ENCODE measurements around the gene SLC9C1.

Gene SLC9C1

DNA sequence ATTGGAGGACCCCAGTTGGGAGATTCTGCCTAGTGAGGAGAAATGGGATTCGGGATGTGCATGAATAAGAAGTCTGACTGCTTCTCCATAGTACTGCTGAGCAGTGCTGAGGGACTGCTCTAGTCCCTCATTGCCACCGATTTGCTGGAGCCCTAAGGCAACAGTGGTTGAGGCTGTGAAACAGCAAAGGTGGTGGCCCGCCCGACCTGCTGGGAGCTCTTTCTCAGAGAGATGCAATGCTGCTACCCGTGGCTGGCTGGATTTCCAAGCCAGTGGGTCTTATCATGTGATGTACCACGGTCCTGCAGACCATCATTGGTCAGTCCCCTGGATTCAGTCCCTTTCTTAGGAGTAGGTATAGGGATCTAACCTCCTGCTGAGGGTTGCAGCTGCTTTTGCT lies 118.4 kb downstream of the SLC9C1 start:
- no peak for DNase-seq

DNA sequence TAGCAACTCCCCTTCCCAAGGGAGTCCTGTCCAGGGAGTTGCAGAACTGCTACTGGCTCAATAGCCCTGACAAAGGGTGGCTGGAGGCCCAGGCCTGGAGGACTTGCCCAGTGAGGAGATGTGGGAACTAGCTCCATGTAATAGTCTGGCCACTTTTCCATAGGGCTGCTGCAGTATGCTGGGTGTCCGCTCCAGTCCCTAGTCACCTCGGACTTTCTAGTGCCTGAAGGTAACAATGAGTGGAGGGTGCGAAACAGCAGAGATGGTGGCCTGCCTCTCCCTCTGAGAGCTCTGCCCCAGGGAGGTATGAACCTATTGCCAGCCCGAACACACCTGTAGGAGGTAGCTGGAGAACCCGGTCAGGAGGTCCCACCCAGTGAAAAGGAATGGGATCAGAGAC lies 119.0 kb downstream of the SLC9C1 start:
- DNase-seq, result no peak

DNA sequence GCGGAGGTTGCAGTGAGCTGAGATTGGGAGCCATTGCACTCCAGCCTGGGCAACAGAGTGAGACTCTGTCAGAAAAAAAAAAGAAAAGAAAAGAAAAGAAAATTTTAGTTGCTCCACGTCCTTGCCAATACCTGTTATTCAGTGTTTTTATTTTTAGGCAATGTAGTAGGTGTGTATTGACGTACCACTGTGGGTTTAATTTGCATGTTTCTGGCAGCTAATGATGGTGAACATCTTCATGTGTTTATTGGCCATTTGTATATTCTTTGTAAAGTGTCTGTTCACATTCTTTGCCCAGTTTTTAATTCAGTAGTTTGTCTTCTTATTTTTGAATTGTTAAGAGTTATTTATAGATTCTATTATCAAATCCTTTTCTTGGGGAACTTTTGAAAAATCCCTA lies 122.9 kb downstream of the SLC9C1 start:
- DNase-seq, result no peak

DNA sequence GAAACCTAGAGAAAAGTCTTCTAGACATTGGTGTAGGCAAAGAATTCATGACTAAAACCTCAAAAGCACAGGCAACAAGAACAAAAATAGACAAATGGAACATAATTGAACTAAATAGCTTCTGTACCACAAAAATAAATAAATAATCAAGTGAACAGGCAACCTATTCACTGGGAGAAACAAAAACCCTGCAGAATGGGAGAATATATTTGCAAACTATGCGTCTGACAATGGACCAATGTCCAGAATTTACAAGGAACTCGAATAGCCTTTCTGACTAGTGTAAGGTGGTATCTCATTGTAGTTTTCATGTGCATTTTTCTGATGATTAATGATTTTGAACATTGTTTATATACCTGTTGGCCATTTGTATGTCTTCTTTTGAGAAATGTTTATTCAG lies 124.0 kb downstream of the SLC9C1 start:
- DNase-seq, result no peak

DNA sequence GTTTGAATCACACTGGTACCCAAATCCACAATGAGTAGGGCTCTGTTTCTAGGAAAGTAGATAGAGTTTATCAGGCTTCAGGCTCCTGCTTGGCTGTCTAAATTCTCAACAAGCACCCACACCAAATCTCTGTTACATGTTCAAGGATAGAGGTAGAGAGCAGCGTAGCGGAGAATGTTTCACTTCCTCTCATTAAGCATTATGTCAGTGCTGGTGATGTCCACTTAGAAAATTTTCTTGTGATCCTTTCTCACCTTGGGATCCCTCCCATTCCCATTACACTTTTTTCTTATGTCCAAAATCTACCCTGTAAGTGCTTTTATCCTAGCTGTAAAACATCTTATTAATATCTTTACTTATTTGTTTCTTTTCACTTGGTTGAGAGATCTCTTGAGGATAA lies 126.3 kb downstream of the SLC9C1 start:
- DNase-seq, result no peak

DNA sequence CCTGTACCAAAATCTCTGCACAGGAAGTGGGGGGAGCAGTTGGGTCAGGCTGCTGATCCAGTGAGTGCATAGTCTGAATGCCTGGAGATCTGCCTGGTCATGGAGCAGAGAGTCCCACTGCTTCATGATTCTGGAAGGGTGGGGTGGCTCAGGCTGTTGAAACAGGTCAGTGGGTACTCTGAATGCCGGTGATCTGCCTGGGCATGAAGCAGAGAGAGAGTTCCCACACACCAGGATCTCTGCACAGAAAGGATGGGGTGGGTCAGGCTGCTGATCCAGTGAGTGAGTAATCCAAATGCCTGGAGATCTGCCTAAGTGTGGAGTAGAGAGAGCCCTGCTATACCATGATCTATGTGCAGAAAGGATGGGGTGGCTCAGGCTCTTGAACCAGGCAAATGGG lies 144.9 kb downstream of the SLC9C1 start:
- DNase-seq, result no peak

DNA sequence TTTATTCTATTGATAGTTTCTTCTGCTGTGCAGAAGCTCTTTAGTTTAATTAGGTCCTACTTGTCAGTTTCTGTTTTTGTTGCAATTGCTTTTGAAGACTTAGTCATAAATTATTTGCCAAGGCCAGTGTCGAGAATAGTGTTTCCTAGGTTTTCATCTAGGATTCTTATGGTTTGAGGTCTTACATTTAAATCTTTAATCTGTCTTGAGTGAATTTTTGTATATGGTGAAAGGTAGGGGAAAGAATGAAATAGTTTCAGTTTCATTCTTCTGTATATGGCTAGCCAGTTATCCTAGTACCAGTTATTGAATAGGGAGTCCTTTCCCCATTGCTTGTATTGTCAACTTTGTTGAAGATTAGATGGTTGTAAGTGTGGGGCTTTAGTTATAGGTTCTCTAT lies 150.3 kb downstream of the SLC9C1 start:
- no peak for DNase-seq

DNA sequence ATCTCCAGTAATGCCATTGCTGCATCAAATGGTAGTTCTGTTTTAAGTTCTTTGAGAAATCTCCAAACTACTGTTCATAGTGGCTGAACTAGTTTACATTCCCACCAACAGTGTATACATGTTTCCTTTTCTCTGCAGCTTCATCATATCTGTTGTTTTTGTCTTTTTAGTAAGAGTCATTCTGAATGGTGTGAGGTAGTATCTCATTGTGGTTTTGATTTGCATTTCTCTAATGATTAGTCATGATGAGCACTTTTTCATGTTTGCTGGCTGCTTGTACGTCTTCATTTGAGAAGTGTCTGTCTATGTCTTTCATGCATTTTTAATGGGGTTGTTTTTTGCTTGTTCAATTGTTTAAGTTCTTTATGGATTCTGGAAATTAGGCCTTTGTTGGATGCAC lies 150.8 kb downstream of the SLC9C1 start:
- DNase-seq, result no peak

DNA sequence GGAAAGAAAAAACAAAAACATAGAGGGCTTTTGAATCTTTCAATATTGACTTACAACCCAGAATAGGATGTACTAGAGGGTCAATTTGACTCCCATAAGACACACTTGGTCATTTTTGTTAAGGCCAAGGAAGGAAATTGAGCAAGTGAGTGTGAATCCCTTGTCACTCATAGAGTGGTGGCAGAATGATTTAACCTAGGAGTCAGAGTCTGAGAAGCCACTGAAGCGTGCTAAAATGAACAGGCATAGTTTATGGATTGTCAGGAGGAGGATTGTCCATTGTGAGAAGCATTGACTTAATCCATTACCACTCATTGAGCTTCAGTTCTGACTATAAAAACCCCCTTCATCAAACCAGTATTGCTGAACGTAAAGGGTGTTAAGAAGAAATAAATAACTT lies 152.7 kb downstream of the SLC9C1 start:
- DNase-seq, result no peak

DNA sequence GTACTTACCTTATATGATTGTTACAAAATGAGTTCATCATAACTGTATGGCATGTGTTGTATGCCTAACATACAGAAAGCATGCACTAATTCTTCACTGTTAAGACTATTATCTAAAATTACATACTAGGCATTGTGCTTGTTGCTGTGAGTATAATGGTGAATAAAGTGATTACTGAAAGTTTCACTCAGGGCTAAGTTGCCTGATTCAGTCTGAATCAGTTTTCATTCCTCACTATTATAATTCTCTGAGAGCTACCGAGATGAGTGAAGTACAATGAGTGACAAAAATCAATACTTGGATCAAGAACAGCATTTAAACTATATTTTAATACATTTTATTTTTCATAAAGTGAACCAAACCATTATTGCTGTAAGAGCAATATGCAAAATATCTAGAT lies 153.4 kb downstream of the SLC9C1 start:
- no peak for DNase-seq

DNA sequence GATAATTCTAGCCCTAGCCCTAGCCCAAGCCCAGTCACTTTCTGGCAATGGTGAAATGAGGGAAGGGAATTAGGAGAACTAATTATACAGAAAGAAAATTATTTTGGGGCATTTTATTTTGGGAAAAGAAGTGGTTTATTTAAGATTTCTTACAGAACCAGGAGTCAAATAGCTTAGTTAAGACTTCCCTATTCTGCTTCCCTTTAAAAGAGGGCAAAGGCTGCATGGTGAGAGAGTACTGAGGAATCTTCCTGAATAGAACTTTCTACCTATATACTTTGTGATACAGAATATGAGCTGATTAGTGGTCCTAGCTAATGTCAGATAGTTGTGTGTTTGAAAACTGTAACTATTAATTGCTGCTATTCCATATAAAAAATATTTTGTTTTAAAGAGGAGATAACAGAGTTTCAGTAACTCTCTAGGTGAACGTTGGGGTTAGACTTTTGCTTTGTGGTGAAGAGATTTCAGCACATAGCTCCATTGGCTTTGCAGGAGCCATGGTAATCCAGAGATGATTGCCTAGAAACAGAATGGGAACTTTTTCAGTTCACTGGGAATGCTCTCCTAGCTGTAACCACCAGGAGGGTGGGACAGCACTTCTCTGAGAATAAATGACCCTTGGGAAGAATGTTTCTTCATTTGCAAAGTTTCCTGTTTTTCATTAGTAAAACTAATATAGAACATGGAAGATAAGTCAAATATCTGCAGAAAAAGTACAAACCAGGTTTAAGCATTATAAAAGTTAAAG lies 155.6 kb downstream of the SLC9C1 start:
- no peak for DNase-seq

DNA sequence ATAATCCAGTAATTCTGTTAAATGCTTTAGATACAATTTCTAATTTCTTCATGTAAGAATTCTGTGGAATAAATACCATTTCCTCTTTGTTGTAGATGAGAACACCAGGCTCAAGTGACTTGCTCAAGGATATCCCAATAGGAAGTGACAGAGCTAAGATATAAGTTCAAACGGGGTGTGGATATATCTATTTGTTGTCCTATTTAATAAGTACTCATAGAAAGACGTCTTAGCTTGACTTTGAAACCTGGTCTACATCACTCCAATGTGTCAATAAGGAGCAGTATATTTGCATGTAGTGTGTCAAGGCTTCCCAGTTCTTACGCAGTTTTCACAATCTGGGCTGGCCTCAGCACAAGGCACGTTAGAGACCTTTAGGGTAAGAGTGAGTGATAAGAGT lies 156.2 kb downstream of the SLC9C1 start:
- no peak for DNase-seq

DNA sequence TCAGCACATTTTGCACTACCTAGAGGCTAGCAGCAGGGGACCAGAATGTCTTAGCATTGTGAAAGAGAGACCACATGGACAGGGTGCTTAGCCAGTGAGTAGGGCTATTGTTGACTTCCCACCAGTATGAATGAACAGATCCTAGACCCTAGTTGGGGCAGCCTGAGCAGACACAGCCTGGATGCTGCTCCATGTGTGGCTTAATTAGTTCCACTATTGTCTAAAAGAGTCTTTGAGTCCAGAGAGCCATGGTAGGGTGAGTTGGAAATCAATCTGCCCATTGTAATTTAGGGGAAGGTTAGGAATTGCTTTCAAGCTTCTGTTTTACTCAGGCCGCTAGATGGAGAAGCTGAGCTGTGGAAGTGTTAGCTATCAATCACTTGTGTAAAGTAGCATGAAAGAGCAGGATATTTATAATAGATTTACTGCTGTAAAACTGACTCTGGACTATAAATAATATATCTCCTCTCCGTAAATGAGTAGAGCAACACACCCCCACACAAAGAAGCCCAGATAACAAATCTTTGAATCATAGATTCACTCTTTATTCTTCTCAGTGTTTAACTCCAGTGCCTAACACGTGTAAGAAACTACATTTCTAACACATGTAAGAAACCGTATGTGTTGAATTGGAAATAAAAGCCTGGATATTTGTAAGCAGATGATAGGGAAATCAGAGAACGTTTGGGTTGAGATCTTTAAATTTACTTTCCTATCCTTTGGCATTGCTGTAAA lies 156.9 kb downstream of the SLC9C1 start:
- no peak for DNase-seq

DNA sequence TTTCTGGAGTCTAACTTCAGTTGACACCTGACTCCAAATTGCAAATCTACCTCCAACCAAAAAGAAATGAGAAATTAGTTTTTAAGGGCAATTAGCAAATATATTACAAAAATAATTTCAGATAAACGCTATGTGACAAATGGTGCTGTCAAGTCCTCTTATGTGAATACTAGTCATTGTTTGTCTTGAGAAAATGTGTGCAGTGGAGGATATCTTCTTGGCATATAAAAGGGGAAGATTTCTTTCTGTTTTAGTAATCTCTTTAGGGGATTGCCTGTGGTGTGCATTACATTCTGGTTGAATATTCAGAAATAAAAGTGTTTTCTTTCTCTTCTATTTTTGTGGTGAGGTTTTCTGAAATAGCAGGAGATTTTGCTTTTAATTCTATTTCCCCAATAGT lies 158.0 kb downstream of the SLC9C1 start:
- DNase-seq, result no peak

DNA sequence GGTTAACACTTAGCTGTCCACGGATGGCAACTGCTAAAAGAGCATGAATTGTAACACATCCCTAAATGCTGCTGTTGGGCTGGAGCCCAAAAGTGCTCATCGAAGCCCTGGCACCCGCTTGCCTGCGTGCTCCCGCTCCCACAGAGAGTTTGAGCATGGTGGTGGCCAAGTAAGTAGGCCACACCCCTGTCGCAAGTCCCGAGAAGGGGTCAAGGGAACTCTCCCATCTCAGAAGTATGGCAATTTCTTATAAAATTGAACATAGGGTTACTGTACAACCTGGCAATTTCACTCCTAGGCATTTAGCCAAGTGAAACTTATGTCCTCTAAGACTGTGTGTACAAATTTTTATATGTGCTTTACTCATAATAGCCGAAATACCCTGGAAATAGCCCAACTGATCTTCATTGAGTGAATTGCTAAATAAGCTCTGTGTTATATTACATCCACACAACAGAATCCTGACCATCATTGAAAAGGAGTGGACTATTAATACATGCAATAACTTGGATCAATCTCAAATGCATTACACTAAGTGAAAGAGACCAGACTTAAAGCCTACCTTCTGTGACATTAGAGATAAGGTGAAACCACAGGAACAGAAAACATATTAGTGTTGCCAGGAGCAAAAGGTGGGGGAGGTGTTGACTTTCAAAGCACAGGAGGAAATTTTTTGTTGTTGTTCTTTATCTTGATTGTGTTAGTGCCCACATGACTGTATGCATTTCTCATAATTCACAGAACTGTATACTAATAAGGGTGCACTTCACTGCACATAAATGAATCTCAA lies 159.5 kb downstream of the SLC9C1 start:
- DNase-seq, result no peak

DNA sequence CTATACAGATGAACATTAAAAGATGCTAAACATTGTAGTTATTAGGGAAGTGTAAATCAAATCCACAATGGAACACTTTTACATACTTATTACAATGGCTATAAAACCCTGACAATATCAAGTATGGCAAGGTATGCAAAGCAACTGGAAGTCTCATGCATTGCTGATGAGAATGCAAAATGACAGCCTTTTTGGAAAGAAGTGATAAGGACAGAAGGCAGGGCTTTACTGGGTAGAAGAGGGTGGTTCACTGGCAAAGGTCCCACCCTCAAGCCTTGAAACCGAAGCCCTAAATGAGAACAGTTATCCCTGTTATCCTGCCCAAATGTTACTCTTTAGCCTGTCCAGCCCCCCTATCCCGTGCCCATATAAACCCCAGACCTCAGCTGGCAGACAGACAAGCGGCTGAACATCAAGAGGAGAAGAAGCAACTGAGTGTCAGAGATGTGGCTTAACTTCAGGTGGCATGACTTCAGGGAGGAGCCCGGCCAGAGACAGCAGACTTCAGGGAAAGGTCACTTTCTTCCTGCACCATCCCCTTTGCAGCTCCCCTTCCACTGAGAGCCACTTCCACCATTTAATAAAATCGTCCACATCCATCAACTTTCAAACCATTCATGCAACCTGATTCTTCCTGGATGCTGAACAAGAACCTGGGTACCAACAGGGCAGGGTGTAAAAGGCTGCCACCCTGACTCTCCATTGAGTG lies 160.2 kb downstream of the SLC9C1 start:
- DNase-seq, result no peak

DNA sequence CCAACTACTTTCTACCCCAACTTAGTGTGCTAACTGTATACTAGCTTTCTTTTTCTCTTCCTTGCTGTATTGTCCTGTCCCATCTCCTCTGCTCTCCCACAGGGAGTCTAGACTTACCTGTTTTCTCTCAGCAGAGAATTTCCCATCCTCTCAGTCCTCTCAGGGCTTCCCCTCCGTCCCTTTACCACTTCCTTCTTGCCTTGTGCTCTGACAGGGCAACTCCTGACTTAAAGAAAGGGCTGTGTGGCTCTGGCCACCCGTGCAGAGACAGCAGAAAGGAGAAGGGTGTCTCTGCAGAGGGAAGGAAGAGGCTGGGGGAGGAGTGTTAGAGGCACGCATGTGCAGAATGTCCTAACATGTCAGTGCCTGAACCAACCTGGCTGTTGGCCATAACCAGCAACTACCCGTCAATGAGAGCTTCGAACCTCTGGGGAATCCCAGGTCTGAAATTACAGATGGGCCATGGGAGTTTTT lies 161.0 kb downstream of the SLC9C1 start, which contains the start of gene GCSAM:
Gene GCSAM, minus strand, starts transcription at position 274 of the 474 bp plus-strand sequence. Its CDS starts 128 bp downstream, at position 146.
- DNase-seq, result no peak

DNA sequence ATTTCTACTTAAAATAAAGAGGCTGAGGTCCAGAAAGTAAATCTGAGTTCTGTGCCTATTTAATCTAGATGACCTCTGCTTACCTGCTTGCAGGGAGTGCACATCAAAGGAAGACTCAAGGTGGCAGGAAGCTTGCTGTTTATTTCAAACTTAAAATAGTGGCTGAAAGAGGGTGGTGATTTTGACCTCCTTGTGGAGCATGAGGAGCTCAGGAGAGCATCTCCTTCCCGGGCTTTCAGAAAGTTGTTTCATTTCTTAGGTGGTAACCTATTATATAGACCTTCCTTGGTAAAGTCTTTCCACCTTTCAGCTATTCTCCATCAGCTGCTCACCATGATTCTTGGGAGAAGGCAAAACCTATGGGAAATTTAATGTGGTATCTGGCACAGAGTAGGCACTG lies 161.5 kb downstream of the SLC9C1 start:
- DNase-seq, result no peak

DNA sequence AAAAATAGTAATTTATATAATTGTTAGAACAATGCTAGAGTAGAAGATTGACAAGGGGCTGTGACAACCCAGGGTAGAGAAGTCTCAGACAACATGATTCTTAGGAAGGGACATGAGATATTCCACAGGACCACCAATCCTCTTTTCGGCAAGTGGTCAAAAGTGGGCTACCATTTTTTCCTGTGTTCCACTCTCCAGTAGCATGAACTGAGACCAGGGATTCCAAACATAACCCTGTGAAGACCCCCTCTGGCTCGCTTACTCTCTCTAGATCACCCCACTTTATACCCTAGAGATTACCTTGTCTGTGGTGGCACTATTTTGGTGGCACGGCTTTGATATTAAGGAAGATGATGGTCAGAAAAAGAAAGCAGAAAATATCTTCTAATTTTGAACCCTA lies 161.9 kb downstream of the SLC9C1 start:
- no peak for DNase-seq

DNA sequence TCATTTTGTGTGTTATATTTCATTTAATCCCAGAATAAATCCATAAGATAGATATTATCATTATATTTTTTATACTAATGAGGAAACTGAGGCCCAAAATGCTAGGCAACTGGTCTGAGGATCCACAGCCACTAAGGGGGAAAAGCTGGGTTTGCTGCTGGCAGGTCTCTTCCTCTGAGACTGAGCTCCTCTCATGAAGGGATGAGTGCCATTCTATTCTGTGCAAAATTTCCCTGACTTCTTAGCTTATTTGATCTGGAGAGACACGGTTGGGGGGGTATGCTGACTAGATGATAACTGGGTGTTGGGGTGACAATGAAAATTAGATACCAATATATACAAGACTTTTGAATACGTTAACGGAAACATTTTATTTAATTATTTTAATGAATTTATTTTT lies 162.9 kb downstream of the SLC9C1 start:
- no peak for DNase-seq

DNA sequence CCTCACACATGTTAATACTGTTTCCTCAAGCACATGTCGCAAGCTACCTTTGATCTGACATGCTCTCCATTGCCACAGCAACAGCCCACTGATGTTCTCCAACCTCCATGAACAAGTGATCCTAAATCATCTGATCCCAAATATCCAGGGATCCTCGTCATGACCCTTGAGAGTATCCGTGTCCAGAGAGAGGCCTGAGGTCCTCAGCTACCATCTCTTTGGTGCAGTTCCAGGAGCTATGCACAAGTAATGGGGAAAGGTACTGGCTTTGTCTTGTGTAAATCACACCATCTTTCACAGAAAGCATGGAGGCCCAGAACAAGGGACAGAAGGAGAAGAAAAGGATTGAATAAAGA lies 163.4 kb downstream of the SLC9C1 start:
- DNase-seq, result no peak

DNA sequence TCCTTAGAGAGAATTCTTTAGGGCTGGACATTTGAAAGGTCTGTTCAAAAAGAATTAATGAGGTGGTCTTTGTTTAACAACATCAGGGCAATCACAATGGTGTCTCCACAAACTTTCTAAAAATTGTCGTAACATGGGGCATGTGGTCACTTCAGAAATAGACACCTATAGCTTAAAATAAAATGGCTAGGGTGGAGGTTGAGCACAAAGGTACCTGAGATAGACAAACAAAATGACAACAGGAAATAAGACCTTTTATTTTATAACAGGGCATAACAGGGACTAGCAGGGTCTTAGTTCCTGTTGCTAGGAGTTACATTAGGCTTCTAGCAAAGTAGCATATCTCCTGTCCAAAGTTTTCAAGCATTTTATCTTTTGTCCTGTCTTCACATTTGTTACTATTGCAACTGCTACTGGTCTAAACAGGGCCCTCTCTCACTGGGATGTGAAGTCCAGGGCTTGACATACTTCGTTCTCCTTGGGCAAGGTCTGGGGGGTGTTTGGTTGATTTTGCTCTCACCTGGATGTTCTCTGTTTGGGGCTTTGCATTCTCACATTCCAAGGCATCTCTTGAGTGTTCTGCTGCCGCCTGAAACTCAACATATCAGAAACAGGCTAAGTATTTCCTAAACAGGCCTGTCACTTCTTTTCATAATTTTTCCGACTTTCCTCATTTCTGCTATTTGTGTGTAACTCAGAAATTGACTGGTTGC lies 163.9 kb downstream of the SLC9C1 start:
- no peak for DNase-seq

Measured in cerebellar nuclear complex (tissue), 1 donor.